ENCODE measurements around the gene GNG13.
"Not testable (repeated sequence)": the region's sequence is repeated elsewhere in the genome, so short reads cannot be mapped to it uniquely, and the experiment has no call there.

The GNG13 gene

DNA sequence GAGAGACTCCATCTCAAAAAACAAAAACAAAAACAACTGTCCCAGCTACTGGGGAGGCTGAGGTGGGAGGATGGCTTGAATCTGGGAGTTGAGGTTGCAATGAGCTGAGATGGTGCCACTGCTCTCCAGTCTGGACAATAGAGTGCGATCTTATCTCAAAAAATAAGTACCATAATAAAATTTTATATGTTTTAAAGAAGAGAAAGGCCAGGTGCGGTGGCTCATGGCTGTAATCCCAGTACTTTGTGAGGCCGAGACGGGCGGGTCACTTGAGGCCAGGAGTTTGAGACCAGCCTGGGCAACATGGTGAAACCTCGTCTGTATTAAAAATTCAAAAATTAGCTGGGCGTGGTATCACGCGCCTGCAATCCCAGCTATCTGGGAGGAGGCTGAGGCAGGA lies 23.7 kb downstream of the GNG13 start:
- DNase-seq (ENCODE audit: low spot score), result no peak

DNA sequence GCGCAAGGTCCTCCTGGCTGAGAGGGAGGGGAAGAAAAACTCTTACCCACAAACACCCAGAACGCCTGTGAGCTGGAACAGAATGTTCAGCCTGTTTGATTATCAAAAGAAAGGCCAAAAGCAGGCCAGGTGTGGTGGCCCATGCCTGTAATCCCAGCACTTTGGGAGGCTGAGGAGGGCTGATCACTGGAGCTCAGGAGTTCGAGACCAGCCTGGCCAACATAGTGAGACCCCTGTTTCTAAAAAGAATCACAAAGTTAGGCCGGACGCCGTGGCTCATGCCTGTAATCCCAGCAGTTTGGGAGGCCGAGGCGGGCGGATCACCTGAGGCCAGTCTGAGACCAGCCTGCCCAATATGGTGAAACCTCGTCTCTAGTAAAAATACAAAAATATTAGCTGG lies 24.2 kb downstream of the GNG13 start:
- not testable (repeated sequence) for DNase-seq (ENCODE audit: low spot score)

DNA sequence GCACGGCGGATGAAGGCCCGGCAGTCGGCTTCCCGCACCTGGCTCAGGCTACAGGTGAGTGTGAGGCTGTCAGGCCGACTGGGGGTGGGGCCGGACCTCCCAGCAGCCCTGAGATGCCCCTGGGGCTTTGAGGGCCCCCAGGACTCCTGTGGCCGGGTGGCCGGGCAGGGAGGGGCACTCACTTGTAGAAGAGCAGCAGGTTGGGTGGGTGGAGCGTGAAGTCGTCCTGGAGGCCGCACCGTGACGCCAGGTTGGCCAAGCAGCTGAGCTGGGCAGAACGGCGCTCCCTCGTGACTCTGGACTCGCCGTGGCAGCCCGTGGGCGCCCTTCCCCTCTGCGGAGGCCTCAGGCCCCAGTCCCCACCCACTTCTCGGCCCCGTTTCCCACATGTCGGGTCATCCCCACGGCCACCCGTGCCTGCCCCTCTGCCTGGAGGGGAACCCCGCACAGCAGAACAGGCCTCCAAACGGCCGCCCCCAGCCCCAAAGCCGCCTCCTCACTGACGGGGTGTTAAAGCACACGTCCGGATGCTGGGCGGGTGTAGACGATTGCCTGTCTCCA lies 25.2 kb downstream of the GNG13 start:
- no peak for DNase-seq (ENCODE audit: low spot score)

DNA sequence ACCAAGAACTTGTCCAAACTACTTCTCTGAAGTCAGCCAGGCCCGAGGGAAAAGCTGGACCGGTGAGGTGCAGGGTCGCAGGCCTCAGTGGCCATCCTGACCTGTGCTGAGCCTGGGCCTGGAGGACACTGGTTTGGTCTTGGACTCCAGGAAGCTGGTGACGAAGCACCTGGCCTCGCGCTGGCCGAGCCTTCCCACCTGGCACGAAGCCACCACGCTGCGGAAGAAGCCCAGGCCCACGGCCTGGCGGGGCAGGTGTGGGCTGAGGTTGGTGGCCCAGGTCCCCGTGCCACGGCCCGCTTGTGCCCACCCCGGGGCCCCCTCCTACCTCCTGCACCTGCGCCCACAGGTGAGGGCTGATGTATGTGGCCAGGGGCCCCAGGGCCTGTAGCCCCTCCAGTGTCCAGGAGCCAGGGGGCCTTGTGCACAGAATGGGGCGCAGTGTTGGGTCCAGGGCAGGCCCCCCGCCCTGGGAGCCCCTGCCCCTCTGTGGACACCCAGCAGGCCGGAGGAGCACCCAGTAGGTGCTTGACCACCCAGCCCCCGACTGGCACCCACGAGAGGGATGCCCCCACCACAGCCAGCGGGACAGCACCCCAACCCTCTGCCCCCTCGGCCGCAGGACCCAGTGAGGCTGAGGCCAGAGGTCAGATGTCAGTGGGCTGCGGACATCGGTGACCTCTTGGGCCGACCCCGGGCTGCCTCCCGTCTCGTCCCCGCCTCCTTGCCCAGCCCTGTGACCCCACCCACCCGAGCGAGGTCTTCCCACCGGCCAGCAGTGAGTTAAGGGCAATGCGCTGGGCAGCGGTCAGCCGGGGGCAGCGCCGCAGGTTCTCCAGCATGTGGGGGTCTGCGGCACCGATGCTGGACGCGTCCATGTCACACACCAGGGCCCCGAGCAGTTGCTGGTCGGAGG lies 26.2 kb downstream of the GNG13 start:
- no peak for DNase-seq (ENCODE audit: low spot score)

DNA sequence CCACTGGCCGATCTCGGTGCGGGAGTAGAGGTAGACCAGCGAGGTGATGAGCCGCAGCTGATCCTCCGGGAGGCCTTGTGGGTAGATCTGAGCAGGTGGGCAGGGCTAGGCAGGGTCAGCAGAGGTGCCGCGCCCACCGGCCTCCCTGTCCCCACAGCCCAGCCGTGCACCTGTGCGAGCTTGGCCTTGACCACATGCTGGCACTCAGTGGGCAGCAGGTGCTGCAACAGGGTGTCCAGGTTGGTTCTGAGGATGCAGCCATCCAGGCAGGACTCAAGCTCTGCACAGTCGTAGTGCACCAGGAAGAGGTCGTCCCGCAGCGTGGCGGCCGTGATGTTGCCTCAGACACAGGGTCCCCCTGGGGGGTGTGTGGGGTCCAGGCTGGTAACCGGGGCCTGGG lies 27.6 kb downstream of the GNG13 start:
- DNase-seq (ENCODE audit: low spot score), result no peak

DNA sequence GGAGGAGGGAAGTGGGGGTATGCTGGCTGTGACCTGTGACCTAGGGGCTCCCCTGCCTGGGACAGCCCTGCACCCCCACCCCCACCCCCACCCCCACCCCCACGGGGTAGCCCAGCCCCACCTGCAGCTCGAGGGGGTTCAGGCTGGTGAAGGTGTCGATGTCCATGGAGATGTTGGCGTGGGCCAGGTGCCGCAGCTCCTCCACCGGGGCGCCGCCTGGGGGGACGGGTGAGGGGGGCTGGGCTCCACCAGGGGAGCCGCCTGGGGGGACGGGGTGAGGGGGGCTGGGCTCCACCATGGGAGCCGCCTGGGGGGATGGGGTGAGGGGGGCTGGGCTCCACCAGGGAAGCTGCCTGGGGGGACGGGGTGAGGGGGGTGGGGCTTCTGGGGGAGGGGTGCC lies 30.1 kb downstream of the GNG13 start:
- DNase-seq (ENCODE audit: low spot score), result no peak

DNA sequence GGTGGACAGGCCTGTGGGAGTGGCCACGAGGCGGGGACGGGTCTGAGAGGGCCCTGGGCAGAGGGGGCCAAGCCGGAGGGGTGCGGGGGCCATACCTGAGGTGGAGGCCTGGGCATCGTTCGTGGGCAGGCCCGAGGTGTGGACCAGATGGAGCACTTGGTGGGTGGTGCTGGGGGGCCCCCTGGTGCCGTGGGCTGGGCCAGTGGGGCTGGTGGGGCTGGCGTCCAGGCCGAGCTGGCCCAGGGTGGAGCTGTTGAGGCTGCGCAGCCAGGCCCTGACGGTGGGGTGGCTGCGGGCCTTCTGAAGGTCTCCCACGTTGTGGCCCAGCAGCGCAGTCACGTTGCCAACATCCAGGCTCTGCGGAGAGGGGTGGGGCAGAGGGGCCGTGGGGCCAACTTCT lies 30.6 kb downstream of the GNG13 start:
- no peak for DNase-seq (ENCODE audit: low spot score)

DNA sequence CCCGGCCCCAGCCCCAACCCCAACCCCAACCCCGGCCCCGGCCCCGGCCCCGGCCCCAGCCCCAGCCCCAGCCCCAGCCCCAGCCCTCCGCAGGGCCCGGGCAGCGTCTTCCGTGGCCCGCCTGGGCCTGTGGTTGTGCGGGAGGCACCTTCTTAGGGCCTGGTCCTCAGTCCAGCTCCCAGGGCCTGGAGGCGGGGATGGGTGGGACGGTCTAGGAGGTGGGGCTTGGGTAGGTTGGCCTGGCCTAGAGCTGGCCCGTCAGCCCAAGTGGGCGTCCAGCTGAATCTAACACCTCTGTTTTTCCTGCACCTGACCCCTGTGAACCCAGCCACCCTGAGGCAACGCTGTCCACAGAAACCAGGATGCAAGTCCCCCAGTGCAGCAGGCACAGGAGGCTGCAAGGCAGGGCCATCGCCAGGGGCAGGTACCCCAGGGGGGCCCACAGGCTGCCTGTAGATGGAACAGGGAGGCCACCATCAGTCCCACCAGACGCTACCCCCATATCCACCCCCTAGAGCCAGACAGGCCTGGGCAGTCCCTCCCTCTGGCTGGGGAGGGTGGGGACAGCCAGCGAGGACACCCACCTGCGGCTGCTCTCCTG lies 31.2 kb downstream of the GNG13 start:
- DNase-seq (ENCODE audit: low spot score), result peak; percentile 30

DNA sequence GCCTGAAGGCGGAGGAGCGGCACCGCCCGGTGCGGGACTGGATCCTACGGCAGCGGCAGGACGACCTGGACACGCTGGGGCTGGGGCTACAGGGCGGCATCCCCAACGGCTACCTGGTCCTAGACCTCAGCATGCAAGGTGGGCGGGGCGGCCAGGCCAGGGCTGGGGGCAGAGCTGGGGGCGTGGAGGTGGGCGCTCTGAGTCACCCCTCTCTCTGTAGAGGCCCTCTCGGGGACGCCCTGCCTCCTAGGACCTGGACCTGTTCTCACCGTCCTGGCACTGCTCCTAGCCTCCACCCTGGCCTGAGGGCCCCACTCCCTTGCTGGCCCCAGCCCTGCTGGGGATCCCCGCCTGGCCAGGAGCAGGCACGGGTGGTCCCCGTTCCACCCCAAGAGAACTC lies 32.1 kb downstream of the GNG13 start:
- no peak for DNase-seq (ENCODE audit: low spot score)

DNA sequence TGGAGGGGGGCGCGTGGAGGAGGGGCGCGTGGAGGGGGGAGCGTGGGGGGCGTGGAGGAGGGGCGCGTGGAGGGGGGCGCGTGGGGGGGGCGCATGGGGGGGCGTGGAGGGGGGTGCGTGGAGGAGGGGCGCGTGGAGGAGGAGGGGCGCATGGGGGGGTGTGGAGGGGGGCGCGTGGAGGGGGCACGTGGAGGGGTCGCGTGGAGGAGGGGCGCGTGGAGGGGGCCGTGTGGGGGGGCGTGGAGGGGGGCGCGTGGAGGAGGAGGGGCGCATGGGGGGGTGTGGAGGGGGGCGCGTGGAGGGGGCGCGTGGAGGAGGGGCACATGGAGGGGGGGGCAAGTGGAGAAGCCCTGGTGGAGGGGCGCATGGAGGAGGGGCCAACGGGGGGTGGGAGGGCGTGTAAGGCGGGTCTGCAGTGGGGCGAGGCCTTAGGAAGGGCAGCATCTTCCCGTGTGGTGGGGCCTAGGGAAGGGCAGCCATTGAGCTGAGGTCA lies 32.7 kb downstream of the GNG13 start:
- no peak for DNase-seq (ENCODE audit: low spot score)

DNA sequence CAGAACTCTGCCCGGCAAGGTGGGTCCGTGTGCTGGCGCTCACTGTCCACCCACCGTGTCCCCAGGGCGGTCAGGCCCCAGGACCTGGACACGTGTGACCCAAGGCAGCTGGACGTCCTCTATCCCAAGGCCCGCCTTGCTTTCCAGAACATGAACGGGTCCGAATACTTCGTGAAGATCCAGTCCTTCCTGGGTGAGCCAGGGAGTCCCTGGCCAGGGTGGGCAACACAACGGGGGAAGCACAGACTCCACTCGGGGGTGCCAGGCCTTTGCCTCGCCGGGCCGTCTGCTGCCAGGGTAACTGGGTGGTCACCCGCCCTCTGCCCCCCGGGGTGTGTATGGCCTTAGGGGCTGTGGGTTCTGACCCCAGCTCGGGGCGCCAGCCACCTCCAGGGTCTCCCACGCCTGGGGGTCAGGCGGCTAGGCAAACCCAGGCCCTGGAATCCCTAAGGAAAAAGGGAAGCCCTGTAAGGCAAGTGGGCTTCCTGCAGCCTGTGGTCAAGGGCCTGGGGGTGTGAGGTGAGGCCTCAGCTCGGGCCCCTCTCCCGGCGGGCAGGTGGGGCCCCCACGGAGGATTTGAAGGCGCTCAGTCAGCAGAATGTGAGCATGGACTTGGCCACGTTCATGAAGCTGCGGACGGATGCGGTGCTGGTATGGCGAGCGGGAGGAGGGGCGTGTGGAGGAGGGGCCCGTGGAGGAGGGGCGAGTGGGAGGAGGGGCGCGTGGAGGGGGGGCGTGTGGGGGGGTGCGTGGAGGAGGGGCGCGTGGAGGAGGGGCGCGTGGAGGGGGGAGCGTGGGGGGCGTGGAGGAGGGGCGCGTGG lies 33.5 kb downstream of the GNG13 start:
- DNase-seq (ENCODE audit: low spot score), result no peak

DNA sequence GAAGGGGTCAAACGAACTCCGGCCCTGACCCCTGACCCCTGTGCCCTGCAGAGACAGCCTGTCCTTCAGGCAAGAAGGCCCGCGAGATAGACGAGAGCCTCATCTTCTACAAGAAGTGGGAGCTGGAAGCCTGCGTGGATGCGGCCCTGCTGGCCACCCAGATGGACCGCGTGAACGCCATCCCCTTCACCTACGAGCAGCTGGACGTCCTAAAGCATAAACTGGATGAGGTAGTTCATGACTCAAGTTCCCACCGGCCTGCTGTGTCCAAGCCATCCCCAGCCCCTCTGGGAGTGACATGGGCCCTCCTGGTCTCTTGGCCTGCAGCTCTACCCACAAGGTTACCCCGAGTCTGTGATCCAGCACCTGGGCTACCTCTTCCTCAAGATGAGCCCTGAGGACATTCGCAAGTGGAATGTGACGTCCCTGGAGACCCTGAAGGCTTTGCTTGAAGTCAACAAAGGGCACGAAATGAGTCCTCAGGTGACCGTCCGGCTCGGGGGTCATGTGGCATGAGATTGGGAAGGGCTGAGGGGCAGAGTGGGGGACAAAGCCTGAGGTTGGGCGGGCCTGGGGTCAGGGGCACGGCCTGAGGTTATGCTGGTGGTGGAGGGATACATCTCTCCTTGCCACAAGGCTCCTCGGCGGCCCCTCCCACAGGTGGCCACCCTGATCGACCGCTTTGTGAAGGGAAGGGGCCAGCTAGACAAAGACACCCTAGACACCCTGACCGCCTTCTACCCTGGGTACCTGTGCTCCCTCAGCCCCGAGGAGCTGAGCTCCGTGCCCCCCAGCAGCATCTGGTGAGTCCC lies 34.3 kb downstream of the GNG13 start:
- DNase-seq (ENCODE audit: low spot score), result no peak

DNA sequence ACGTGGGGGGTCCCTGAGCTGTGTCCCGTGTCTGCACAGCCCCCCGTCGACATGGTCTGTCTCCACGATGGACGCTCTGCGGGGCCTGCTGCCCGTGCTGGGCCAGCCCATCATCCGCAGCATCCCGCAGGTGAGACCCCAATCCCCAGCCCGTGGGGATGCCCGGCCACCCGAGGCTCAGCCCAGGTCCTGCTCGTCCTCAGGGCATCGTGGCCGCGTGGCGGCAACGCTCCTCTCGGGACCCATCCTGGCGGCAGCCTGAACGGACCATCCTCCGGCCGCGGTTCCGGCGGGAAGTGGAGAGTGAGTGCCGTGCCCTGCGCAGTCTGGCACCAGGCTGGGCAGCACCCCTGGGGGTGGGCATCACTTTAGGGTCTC lies 35.1 kb downstream of the GNG13 start:
- DNase-seq (ENCODE audit: low spot score), result no peak

DNA sequence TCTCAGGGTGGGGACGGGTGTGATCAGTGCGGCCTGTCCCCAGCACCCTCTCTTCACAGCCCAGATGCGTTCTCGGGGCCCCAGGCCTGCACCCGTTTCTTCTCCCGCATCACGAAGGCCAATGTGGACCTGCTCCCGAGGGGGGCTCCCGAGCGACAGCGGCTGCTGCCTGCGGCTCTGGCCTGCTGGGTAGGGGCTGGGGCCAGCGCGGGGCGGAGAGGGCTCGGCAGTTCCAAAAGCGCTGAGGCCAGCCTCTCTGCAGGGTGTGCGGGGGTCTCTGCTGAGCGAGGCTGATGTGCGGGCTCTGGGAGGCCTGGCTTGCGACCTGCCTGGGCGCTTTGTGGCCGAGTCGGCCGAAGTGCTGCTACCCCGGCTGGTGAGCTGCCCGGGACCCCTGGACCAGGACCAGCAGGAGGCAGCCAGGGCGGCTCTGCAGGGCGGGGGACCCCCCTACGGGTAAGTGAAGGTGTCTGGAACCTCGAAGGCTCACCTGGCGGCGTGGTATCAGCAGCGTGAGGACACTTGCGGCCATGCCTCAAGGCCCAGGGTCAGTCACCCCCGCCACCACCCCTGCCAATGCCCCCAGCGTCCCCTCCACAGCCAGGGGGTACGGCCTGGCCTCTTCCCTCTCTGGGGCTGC lies 35.6 kb downstream of the GNG13 start:
- no peak for DNase-seq (ENCODE audit: low spot score)

DNA sequence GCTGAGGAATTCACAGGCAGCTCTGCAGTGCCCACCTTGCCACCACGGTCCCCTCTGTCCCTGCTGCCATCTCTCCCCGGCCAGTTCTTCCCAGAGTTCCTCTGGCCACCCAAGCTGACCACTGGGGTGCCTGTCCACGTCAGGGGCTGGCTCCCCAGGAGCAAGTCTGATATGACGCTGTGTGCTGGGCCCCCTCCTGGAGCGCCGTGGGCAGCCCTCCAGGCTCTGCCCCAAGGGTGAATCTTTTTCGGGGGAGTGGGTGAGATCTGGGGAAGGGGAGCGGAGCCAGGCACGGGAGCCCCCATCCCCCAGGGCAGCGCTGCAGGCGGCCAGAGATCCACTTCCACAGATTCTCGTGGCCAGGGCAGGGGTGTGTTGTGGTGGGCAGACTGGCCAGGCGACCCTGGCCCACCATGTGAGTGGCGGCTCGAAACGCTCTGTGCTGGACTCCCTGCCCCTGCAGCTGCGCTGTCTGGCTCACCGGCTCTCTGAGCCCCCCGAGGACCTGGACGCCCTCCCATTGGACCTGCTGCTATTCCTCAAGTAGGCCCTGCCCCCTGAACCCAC lies 36.3 kb downstream of the GNG13 start:
- no peak for DNase-seq (ENCODE audit: low spot score)

DNA sequence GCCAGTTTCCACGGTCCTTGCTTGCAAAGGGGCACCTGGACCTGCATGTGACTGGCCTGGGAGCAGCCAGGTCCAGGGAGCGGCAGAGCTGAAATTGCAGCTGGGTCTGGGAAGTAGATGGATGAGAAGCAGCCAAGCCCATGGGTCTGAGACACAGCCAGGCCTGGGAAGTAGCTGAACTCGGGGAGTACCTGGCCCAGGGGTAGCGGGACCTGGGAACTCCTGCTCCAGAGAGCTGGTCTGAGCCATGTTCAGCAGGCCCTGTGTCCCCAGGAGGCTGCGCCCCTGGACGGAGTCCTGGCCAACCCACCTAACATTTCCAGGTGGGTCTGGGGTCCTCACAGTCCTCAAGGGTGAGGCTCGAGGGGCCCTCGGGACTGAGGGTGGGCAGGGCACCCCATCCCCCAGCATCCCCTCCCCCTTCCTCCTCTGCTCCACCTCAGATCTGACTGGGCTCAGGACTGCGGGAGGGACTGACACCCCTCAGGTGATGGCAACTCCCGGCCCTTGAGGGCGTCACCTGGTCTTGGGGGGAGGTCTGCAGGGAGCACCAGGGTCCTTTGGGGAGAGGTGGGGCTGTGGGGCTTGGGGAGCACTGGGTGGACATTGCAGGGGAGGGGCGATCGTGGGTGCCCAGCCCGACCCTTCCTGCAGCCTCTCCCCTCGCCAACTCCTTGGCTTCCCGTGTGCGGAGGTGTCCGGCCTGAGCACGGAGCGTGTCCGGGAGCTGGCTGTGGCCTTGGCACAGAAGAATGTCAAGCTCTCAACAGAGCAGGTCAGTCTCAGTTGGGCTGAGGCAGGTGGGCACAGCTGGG lies 37.0 kb downstream of the GNG13 start:
- no peak for DNase-seq (ENCODE audit: low spot score)

DNA sequence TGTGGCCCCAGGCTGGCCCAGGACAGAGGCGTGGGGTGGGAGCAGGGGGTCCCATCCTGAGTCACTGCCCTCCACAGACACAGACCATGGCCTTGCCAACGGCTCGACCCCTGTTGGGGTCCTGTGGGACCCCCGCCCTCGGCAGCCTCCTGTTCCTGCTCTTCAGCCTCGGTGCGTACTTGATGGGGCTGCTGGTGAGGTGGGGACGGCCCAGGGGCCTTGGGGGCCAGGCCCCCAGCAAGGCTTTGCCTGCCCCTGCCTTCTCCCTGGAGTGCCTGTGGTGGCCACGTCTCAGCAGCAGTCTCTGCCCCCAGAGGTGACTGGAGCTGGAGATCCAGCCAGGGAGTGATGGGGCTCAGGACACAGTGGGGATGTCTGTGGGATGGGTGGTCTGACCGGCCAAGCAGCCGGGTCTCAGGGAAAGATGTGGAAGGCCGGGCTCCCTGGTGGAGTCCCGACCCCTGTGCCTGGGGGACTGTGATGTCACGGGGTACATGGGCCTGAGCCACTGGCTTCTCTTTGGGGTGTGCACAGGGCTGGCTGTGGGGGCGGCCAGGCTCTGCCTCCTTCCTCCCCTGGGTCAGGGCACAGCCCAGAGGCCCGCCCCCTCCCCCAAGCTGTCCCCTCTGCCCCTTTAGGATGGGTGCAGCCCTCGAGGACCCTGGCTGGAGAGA lies 37.8 kb downstream of the GNG13 start:
- no peak for DNase-seq (ENCODE audit: low spot score)

DNA sequence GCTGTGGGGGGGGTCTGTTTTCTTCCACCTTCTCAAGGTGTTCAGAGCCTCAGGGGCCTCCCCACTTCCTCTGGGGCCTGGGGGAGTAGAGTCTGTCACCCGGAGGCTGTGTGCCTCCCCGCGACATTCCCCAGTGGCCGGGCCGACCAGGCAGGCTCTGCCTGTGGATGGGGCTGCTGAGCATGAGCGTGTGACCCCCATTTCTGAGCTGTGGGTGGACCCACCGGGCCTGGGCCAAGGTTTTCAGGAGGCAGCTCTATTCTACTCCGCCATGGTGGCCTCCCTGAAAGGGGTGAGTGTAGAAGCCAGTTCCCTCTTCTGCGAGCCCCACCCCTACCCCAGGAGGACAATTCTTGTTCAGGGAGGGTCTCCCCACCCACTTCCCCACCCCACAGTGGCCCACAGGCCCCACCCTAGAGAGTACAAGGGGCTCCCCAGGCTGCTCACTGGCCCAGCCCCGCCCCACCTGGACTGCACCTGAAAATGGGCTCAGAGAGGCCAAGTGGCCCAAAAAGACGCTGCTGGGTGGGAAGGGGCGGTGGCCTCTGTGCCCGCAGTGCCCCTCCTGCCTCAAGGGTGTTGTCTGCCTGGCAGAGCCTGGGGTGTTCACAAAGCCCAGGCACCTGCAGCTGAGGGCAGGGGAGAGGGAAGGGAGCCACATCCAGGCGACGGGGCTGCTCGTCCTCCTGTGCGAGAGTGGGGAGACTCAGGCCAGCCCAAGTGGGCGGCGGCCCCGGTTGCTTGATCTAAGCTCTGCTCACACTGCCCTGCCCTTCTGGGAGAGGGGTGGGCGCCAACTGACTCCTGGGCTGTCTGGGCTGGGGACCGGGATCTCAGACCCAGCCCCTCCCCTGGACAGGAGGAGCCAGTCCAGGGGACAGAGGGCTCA lies 38.7 kb downstream of the GNG13 start:
- DNase-seq (ENCODE audit: low spot score), result no peak
